NCI-H2227 (cell line): Measurements from ENCODE around the gene CNNM1.
A peak's percentile ranks its signal among the peaks of the same experiment; 100 is the strongest.

Experiments
- DNase-seq: peaks from one replicate; lab custom pipeline; 2025; ENCODE audit not compliant: unreplicated experiment; lab: John Stamatoyannopoulos, UW

Gene CNNM1

DNA sequence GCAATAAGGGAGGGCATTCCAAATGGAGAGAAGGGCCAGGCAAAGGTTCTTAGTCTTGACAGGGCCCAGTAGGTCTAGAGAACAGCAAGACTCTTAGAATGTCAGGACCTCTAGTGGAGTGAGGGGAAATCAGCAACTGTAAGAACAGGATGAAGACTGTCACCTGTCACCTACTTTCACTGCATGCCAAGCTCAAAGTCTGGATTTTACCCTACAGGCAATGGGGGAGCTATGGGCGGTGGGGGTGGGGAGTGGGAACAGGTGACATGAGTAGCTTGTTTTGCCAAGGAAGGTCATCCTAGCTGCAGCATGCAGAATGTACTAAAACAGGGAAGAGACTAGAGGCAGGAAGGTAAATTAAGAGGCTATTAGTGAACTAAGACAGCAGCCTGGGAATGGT lies 82.9 kb downstream of the CNNM1 start:
- no peak for DNase-seq

DNA sequence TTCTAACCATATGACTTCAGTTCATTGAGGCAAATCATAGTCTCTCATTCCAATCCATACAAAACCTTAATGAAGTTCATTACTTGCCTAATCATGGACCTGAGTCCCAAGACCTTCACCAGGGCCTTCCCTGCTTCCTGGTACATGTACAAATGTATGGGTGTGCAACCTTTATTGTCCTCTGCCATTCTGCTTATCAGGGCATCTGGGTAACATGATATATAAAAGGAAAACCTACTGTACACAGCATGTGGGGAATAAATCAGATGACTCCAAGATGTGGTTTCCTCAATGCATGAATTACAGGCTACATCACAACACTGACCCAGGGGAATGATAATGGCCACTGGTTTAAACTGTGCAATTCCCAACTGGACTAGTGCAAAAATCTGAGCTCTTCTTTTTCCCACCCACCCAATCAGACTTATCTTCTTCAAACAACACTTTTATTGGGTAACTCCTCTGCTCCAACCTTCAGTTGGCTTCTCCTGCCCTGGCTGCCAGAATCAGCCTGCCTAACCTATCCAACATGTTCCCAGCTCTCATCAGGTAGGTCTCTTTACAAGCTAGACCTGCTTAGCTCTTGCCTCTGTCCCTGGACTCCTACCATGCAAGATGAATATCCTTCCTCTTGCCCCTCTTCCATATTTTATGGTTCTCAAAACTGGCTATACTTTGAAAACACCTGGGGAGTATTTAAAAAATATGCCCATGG lies 89.9 kb downstream of the CNNM1 start:
- no peak for DNase-seq

DNA sequence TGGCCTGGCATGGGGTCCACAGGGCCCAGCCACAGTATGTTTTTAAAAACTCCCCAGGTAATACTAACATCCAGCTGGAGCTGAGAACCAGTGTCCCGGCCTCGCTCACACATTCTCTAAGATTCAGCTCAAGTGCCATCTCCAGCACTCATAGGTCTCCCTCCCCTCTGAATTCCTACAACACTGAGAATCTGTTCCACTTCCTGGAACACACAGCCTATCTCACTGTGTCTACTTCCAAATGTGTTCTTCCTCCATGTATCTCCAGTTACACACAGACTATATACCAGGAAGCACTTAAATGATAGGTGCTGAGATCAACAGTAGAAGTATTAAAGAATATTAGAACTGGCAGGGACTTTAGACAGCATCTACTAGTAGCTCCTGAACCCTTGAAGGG lies 90.5 kb downstream of the CNNM1 start:
- no peak for DNase-seq

- DNase-seq = no peak
These were observed 92.1 kb downstream of the CNNM1 start for GRCh38 chr10:99421233-99421739.

DNA sequence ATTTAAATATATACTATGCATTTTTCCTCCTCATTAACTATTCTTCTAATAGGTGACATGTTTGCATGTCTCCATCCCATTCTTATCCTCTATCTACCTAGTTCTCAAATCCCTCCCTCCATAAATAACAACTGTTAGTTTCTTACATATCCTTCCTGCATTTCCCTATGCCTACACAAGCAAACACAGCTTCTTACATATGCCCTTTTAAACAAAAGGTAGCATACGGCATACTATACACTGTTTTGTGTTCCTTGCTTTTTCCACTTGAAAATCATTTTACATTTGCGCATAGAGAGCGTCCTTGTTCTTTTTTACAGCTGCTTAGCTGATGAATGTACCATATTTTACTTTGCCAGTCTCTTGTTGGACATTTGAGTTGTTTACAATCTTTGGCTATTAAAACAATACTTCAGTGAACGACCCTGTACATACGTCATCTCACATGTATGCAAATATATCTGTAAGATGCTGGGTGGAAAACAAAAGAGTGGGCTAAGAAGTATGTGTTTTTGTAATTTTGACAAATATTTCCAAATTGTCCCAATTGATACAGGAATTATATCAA lies 93.5 kb downstream of the CNNM1 start:
- DNase-seq = no peak

DNA sequence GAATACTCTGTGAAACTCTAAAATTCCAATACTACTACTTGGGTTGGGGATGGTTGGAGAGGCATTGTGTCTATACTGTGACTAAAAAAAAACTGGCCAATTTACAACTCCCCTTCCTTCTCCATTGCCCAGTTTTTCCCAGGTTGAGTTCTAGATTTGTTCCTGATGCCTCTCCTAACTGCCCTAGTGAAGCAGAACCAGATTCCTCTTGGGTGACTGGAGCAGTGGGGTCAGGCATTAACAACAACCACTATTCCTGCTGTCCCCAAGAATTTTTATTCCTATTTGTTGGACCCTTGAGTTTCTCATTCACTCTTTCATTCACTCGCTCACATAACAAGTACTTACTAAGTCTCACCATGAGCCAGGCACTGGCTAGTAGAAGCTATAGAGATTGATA lies 95.5 kb downstream of the CNNM1 start:
- no peak for DNase-seq

DNA sequence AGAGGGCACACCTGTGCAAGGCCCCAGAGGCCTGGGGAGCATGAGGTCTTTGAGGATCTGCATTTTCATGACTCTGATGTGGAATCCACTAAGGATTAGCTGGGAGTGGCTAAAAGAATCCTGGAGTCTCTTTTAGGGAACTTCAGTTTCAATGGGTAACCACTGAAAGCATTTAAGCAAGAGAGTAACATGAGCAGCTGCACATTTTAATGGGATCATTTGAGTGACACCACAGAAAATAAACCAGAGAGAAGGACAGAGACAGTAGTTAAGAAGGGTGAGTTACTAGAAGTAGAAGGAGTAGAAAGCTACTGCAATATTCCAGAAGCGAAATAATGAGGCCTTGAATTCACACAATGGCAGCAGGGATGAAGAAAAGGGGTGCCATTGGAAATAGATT lies 96.0 kb downstream of the CNNM1 start:
- no peak for DNase-seq

DNA sequence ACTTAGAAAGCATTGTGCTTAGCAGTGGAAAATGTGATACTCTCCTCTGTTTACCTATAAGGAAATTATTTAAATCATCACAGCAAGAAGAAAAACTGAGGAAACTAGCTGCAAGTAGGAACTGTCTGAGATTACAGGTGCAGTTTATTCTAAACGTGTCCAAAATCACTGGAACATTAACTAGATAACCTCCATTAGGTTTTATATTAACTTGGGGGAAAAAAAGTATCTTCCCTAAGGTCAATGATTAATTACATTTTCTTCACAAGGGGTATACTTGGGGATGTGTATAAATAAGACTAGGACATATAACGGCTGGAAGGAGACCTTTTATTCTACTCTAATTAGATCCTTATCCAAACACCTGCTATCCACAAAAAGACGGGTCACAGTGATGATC lies 97.5 kb downstream of the CNNM1 start:
- DNase-seq = no peak

GRCh38 chr10:99427566-99428190 lies 98.5 kb downstream of the CNNM1 start:
- no peak for DNase-seq

- DNase-seq = no peak
These were observed 100.5 kb downstream of the CNNM1 start for GRCh38 chr10:99429517-99430095.

GRCh38 chr10:99430116-99430450 lies 100.9 kb downstream of the CNNM1 start:
- DNase-seq = peak; percentile 44

GRCh38 chr10:99430451-99431189 lies 101.5 kb downstream of the CNNM1 start, which contains the start of gene GOT1:
TSS of gene GOT1 (minus strand) at chr10:99430624. CDS start at chr10:99430565, 59 bp downstream.
- DNase-seq = peak; percentile 97

- peak; percentile 19 for DNase-seq
These were observed 102.1 kb downstream of the CNNM1 start for GRCh38 chr10:99431190-99431760.

DNA sequence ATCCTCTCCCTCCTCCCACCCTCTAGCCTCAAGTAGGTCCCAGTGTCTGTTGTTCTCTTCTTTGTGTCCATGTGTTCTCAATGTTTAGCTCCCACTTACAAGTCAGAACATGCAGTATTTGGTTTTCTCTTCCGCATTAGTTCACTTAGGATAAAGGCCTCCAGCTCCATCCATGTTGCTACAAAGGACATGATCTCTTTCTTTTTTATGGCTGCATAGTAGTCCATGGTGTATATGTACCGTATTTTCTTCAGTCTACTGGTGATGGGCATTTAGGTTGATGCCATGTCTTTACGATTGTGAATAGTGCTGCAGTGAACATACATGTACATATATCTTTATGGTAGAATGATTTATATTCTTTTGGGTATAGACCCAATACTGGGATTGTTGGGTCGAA lies 102.9 kb downstream of the CNNM1 start:
- DNase-seq = no peak

GRCh38 chr10:99432881-99433280 lies 103.7 kb downstream of the CNNM1 start:
- no peak for DNase-seq

DNA sequence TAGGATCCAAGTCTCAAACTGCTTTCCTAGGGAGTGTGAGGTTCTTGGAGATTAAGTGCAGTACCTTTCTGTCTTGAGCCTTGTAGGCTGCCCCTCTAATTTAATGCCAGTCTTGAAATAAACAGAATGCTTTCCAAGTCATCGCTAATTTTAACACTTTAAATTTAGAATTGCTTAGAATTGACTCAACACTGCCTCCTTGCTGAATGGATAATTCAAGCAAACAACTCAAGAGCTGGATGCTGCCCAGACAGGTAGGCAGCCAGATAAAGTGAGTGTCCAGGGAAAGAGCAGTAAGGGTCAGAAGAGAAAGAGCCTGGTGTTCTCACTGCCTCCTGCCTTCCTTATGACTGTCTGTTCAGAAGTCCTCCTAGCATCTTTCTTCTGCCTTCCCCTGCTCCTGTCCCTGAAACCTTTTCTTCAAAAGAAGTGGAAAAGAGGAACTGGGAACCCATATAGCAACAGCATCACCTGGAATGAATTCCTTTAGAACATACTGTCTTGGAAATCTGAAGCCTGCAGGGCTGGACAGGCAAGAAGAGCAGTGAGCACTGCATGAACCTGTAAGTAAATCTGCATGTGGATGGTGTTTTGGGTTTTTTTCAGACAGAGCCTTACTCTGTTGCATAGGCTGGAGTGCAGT lies 104.3 kb downstream of the CNNM1 start:
- DNase-seq = no peak

DNA sequence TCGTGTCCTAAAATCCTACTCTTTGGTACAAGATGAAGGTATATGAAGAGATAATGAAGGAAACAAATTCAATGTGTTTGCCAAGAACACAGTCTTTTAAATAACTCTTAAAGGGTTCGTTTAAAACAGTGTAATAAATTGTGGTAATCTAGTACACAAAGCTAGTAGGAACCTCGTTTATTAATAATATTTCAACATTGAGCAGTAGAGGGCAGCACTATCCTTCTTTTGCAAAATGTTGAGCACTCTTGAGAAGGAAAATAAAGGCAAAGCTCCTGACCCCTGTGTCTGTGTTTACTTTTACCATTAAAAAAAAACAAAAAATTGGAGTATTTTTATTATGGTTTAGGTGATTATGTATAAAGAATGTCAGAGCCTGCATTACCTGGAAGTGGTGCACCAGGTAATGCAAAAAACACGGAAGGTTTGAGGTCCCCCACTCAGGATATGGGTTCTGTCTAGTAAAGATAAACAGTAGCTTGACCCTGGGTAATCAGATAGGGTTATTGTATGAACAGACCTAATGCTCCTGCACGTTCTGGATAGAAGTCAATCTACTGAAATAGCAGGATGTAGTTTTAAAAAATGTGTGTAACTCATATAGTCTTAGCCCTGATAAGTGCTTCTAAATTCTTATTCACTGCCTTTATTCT lies 107.0 kb downstream of the CNNM1 start:
- peak; percentile 59 for DNase-seq

GRCh38 chr10:99438890-99439289 lies 109.7 kb downstream of the CNNM1 start:
- DNase-seq = no peak

GRCh38 chr10:99442394-99442793 lies 113.2 kb downstream of the CNNM1 start:
- DNase-seq = no peak

- DNase-seq = no peak
These were observed 114.3 kb downstream of the CNNM1 start for GRCh38 chr10:99443500-99443899.
